K562 (cell line): ENCODE measurements around the gene ASMTL.

Source experiments
- CBX2 ChIP-seq: fragments of 200-600 bp; sonication (generic); IDR thresholded peaks from one replicate; pipeline ENCODE4 v1.6.1; 2012; ENCODE audit warnings: mild to moderate bottlenecking, low read length, inconsistent platforms; ENCODE audit not compliant: insufficient read depth, poor library complexity, severe bottlenecking
- CTCF ChIP-seq, 3 experiments: IDR thresholded peaks in 2 of 3; conservative IDR thresholded peaks in 1 of 3; 2 replicates each; pipeline ENCODE4 v1.5.1; 2011 to 2012; ENCODE audit warnings: low read length in 3 of 3, mild to moderate bottlenecking in 3 of 3, control low read depth in 2 of 3, improper control_type of control experiment in 1 of 3, inconsistent platforms in 1 of 3, low read depth in 1 of 3, mixed read lengths in 1 of 3, moderate library complexity in 1 of 3; ENCODE audit not compliant: insufficient read depth in 2 of 3
- GABPB2 ChIP-seq: fragments of 250-450 bp; sonication (Bioruptor Pico); conservative IDR thresholded peaks from 2 replicates; pipeline ENCODE4 v1.5.1; 2021; ENCODE audit warnings: mild to moderate bottlenecking
- HDAC8 ChIP-seq: fragments of 450-650 bp; IDR thresholded peaks from 2 replicates; pipeline ENCODE4 v1.6.1; 2016; ENCODE audit warnings: mild to moderate bottlenecking, missing genetic modification characterization, moderate library complexity, missing compliant biosample characterization
- JUNB ChIP-seq: fragments of 450-650 bp; formaldehyde crosslinking; conservative IDR thresholded peaks from 2 replicates; pipeline ENCODE4 v1.4.0; 2020; ENCODE audit warnings: mild to moderate bottlenecking
- UBTF ChIP-seq, 2 experiments: IDR thresholded peaks; 2 replicates each; pipeline ENCODE4 v1.6.1; 2012; ENCODE audit warnings: improper control_type of control experiment in 2 of 2, low read depth in 2 of 2, low read length in 2 of 2, borderline replicate concordance in 1 of 2
- ZNF143 ChIP-seq: sonication (generic); formaldehyde crosslinking; IDR thresholded peaks from 2 replicates; pipeline ENCODE4 v1.9.0; 2022; ENCODE audit warnings: mild to moderate bottlenecking, missing genetic modification reagents
- ZNF311 ChIP-seq: fragments of 250-450 bp; sonication (Bioruptor Pico); IDR thresholded peaks from 2 replicates; pipeline ENCODE4 v1.4.0; 2020; ENCODE audit warnings: mild to moderate bottlenecking, moderate library complexity

- TF ChIP-seq UBTF (IDR thresholded peaks at IDR 0.05; ENCODE audit: borderline replicate concordance in 1 of 2, low read depth in 2 of 2, low read length in 2 of 2): no peak
- no peak for TF ChIP-seq CBX2
- no peak for TF ChIP-seq ZNF143 (CRISPR knock-in tag)
- no peak for TF ChIP-seq CTCF (IDR thresholded peaks at IDR 0.05 in 2 of 3, conservative IDR thresholded peaks at IDR 0.05 in 1 of 3; ENCODE audit: insufficient read depth in 2 of 3, low read depth in 1 of 3, low read length in 3 of 3)
- no peak for TF ChIP-seq HDAC8 (tag)
- no peak for TF ChIP-seq JUNB (CRISPR knock-in tag)
- TF ChIP-seq GABPB2: no peak
- TF ChIP-seq ZNF311 (CRISPR knock-in tag): no peak
Observed at GRCh38 chrX:1464041-1464970, 11.6 kb upstream of the ASMTL start.
